MM.1S (cell line): ENCODE measurements around the gene URB1.
"Not testable (repeated sequence)": the region's sequence is repeated elsewhere in the genome, so short reads cannot be mapped to it uniquely, and the experiment has no call there.

Experiments
- DNase-seq: peaks from one replicate; pipeline ENCODE4 v3.0.0-alpha.2; 2015
- H2AFZ ChIP-seq: fragments of 300-600 bp; sonication (generic); 2 replicates; pipeline ENCODE4 v1.6.0; 2016; ENCODE audit warnings: antibody characterized with exemption, low read length
- H3F3A ChIP-seq: fragments of 300-600 bp; sonication (generic); 2 replicates; pipeline ENCODE4 v1.6.1; 2016; ENCODE audit warnings: mild to moderate bottlenecking, antibody characterized with exemption, low read length, moderate library complexity, mixed read lengths; ENCODE audit not compliant: insufficient read depth
- H3K27ac ChIP-seq: fragments of 300-600 bp; sonication (generic); 2 replicates; pipeline ENCODE4 v1.5.1; 2016; ENCODE audit warnings: mild to moderate bottlenecking, low read length
- H3K27me3 ChIP-seq: fragments of 300-600 bp; sonication (generic); replicated peaks from 2 replicates; pipeline ENCODE4 v1.6.0; 2016; ENCODE audit warnings: low read length; ENCODE audit not compliant: insufficient read depth
- H3K36me3 ChIP-seq: fragments of 300-600 bp; sonication (generic); replicated peaks from 2 replicates; pipeline ENCODE4 v1.6.1; 2016; ENCODE audit warnings: mild to moderate bottlenecking, low read length, mixed read lengths; ENCODE audit not compliant: insufficient read depth
- H3K4me1 ChIP-seq: fragments of 300-600 bp; sonication (generic); 2 replicates; pipeline ENCODE4 v1.6.1; 2016; ENCODE audit warnings: low read length, mixed read lengths
- H3K4me2 ChIP-seq: fragments of 300-600 bp; sonication (generic); 2 replicates; pipeline ENCODE4 v1.6.0; 2016; ENCODE audit warnings: low read depth, low read length
- H3K4me3 ChIP-seq: fragments of 300-600 bp; sonication (generic); 2 replicates; pipeline ENCODE4 v1.5.1; 2016; ENCODE audit warnings: low read length, mixed read lengths
- H3K79me2 ChIP-seq: fragments of 300-600 bp; sonication (generic); 2 replicates; pipeline ENCODE4 v1.6.1; 2016; ENCODE audit warnings: mixed run types, low read length, mixed read lengths
- H3K9ac ChIP-seq: fragments of 300-600 bp; sonication (generic); 2 replicates; pipeline ENCODE4 v1.6.1; 2016; ENCODE audit warnings: low read length, mixed read lengths
- H3K9me2 ChIP-seq: fragments of 300-600 bp; sonication (generic); replicated peaks from 2 replicates; pipeline ENCODE4 v1.6.1; 2016; ENCODE audit warnings: mild to moderate bottlenecking, low read length, mixed read lengths; ENCODE audit not compliant: insufficient read depth
- H3K9me3 ChIP-seq: fragments of 300-600 bp; sonication (generic); replicated peaks from 2 replicates; pipeline ENCODE4 v1.6.1; 2016; ENCODE audit warnings: mild to moderate bottlenecking, low read length, mixed read lengths; ENCODE audit not compliant: insufficient read depth
- H4K20me1 ChIP-seq: fragments of 300-600 bp; sonication (generic); 2 replicates; pipeline ENCODE4 v1.6.1; 2016; ENCODE audit warnings: mild to moderate bottlenecking, low read length, moderate library complexity, mixed read lengths; ENCODE audit not compliant: insufficient read depth
- EZH2 ChIP-seq: fragments of 300-600 bp; sonication (generic); optimal IDR thresholded peaks from 2 replicates; pipeline ENCODE3; 2017; ENCODE audit warnings: low read depth, mild to moderate bottlenecking, antibody characterized with exemption, low read length, mixed read lengths
- EZH2phosphoT487 ChIP-seq: fragments of 300-600 bp; sonication (generic); IDR thresholded peaks from 2 replicates; pipeline ENCODE4 v1.6.1; 2018; ENCODE audit warnings: antibody characterized with exemption, low read length
- TF ChIP-seq, protein P1 (sequence below): fragments of 300-600 bp; sonication (generic); IDR thresholded peaks from 2 replicates; pipeline ENCODE4 v1.5.1; 2016; ENCODE audit warnings: antibody characterized with exemption, low read length, mixed read lengths

The URB1 gene

DNA sequence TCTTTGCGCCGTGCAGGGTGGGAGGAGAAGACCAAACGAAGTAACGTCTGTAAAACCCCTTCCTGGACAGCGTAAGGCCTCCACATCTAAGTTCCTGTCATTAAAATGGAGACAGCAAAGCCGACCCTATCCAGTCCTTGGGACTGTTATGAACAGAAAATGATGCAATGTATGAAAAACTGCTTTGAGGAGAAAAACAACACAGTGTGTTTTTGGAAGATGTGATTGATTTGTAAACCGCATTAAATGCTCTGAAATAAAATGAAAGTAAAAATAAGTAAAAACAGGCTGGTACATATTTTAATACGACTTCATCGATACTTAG, 827 bp upstream of the URB1 start:
- Histone ChIP-seq H3K36me3 (0 out of 2 replicates have a peak, but pooled peaks cover 3% of the 10 kb centered on the region), H3K9me3 (no peaks in the 10 kb centered on the region), H2AFZ (peak overlapping the region; percentile 96), H3K27me3 (no peaks in the 10 kb centered on the region), H3K4me2 (peak overlapping the region; percentile 96), H3K27ac (peak overlapping the region; percentile 75; the same call in 1 of the 2 replicates), H4K20me1 (peaks cover 15% of the 10 kb centered on the region; the same call in 1 of the 2 replicates), H3K9ac (peak overlapping the region; percentile 77), H3K9me2 (no peaks in the 10 kb centered on the region), H3K79me2 (peaks cover 35% of the 10 kb centered on the region), H3K4me3 (peak overlapping the region; percentile 94), H3K4me1 (peaks cover 14% of the 10 kb centered on the region), H3F3A (peaks cover 14% of the 10 kb centered on the region)
- DNase-seq: no peak
- TF ChIP-seq EZH2phosphoT487: no peak
- TF ChIP-seq EZH2: no peak
- TF ChIP-seq, protein P1, sequence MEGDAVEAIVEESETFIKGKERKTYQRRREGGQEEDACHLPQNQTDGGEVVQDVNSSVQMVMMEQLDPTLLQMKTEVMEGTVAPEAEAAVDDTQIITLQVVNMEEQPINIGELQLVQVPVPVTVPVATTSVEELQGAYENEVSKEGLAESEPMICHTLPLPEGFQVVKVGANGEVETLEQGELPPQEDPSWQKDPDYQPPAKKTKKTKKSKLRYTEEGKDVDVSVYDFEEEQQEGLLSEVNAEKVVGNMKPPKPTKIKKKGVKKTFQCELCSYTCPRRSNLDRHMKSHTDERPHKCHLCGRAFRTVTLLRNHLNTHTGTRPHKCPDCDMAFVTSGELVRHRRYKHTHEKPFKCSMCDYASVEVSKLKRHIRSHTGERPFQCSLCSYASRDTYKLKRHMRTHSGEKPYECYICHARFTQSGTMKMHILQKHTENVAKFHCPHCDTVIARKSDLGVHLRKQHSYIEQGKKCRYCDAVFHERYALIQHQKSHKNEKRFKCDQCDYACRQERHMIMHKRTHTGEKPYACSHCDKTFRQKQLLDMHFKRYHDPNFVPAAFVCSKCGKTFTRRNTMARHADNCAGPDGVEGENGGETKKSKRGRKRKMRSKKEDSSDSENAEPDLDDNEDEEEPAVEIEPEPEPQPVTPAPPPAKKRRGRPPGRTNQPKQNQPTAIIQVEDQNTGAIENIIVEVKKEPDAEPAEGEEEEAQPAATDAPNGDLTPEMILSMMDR: no peak

DNA sequence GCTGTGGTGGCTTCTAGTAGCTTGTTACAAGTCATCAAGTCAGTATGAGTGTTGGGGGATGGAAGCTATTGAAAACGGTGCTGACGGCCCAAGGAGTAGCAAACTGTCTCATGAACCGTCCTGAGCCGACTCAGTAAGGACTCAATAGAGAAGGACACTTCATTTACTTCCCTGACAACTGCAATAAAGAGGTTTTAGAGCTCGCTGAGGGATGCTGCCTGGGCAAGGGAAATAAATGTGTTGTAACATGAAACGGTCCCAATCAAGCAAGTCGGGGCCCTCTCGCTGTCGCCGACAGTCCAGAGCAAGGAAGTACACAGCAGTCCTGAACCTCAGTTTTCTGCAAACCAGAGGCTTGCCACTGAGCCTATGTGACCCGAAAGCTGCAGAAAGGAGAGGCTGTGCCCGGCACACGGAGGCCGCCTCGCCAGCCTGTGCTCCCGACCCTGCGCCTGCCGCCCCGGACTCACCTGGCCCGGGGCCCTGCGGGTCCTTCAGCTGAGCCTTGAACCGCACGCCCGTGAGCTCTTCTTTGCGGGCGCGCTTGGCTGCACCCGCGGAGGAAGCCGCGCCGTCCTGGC, 423 bp downstream of the URB1 start:
- Histone ChIP-seq H3K4me3 (peak overlapping the region; percentile 94), H2AFZ (peak overlapping the region; percentile 79), H3F3A (peaks cover 14% of the 10 kb centered on the region), H4K20me1 (peaks cover 27% of the 10 kb centered on the region), H3K27me3 (no peaks in the 10 kb centered on the region), H3K9ac (peak overlapping the region; percentile 77), H3K4me1 (peaks cover 14% of the 10 kb centered on the region), H3K9me3 (no peaks in the 10 kb centered on the region), H3K9me2 (no peaks in the 10 kb centered on the region), H3K79me2 (peaks cover 48% of the 10 kb centered on the region), H3K27ac (no peak overlapping the region), H3K36me3 (0 out of 2 replicates have a peak, but pooled peaks cover 3% of the 10 kb centered on the region), H3K4me2 (peak overlapping the region; percentile 66)
- TF ChIP-seq EZH2: no peak
- no peak for TF ChIP-seq EZH2phosphoT487
- TF ChIP-seq, protein P1: no peak
- peak; percentile 43 for DNase-seq

GRCh38 chr21:32391755-32392154, 1.1 kb downstream of the URB1 start:
- H3K36me3 ChIP-seq: 0 out of 2 replicates have a peak, but pooled peaks cover 3% of the 10 kb centered on the region
- peak overlapping the region; percentile 77 for H3K9ac ChIP-seq
- peaks cover 14% of the 10 kb centered on the region for H3K4me1 ChIP-seq

GRCh38 chr21:32390537-32391224, 2.1 kb downstream of the URB1 start:
- not testable (repeated sequence) for H3K9me3 ChIP-seq, H3K36me3 ChIP-seq, DNase-seq, H3K9me2 ChIP-seq, H2AFZ ChIP-seq, H3K9ac ChIP-seq, H3K27ac ChIP-seq, H3K4me3 ChIP-seq, H3K27me3 ChIP-seq, H3K4me2 ChIP-seq
- Histone ChIP-seq H3K4me1 (peaks cover 14% of the 10 kb centered on the region), H4K20me1 (peaks cover 42% of the 10 kb centered on the region), H3F3A (peaks cover 14% of the 10 kb centered on the region), H3K79me2 (peaks cover 65% of the 10 kb centered on the region)

More at GRCh38 chr21:32391755-32392154, 1.1 kb downstream of the URB1 start:
- Histone ChIP-seq H3K79me2 (peaks cover 54% of the 10 kb centered on the region), H3K9me3 (no peaks in the 10 kb centered on the region), H4K20me1 (peaks cover 34% of the 10 kb centered on the region), H3K9me2 (no peaks in the 10 kb centered on the region), H3K27me3 (no peaks in the 10 kb centered on the region), H2AFZ (no peak overlapping the region), H3K4me3 (peak overlapping the region; percentile 94), H3K4me2 (peak overlapping the region; percentile 66), H3F3A (peaks cover 14% of the 10 kb centered on the region), H3K27ac (no peak overlapping the region)
- TF ChIP-seq EZH2phosphoT487 (no peak), EZH2 (no peak)
- TF ChIP-seq, protein P1: no peak
- DNase-seq: no peak
